Measurements from ENCODE around the gene C6orf163.

C6orf163 gene

DNA sequence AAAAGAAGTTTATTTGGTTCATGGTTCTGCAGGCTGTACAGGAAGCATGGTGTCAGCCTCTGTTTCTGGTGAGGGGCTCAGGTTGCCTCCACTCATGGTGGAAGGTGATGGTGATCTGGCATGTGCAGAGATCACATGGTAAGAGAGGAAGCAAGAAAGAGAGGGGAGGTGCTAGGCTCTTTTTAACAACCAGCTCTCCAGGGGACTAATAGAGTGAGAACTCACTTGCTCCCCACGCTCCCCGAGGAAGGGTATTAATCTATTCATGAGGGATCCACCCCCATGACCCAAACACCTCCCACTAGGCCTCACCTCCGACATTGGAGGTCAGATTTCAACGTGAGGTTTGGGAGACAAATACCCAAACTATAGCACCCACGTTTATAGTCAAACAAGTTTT is 11.6 kb upstream of the C6orf163 start:
- H3K9ac ChIP-seq (ENCODE audit: low read length in 2 of 2) = no peak overlapping the region
- H3K9me3 ChIP-seq (ENCODE audit: control insufficient read depth in 2 of 2, low read length in 2 of 2) = no peaks in the 10 kb centered on the region
- no peak overlapping the region for H3K27ac ChIP-seq (ENCODE audit: low read length)
- no peaks in the 10 kb centered on the region for H3K27me3 ChIP-seq (ENCODE audit: control insufficient read depth in 1 of 2, insufficient read depth in 2 of 2, low read length in 2 of 2)
- H3K4me1 ChIP-seq (ENCODE audit: control insufficient read depth, insufficient read depth, low read length) = no peaks in the 10 kb centered on the region
- H3K4me3 ChIP-seq (ENCODE audit: low read length in 2 of 2) = no peak overlapping the region
- H3K36me3 ChIP-seq (ENCODE audit: control insufficient read depth in 2 of 2, insufficient read depth in 2 of 2, low read length in 2 of 2) = no peaks in the 10 kb centered on the region

- no peaks in the 10 kb centered on the region for H3K9me3 ChIP-seq (ENCODE audit: control insufficient read depth in 2 of 2, low read length in 2 of 2)
- H3K27ac ChIP-seq (ENCODE audit: low read length) = no peak overlapping the region
- H3K27me3 ChIP-seq (ENCODE audit: control insufficient read depth in 1 of 2, insufficient read depth in 2 of 2, low read length in 2 of 2) = no peaks in the 10 kb centered on the region
- H3K9ac ChIP-seq (ENCODE audit: low read length in 2 of 2) = no peak overlapping the region
- H3K4me3 ChIP-seq (ENCODE audit: low read length in 2 of 2) = no peak overlapping the region
- no peaks in the 10 kb centered on the region for H3K4me1 ChIP-seq (ENCODE audit: control insufficient read depth, insufficient read depth, low read length)
- no peaks in the 10 kb centered on the region for H3K36me3 ChIP-seq (ENCODE audit: control insufficient read depth in 2 of 2, insufficient read depth in 2 of 2, low read length in 2 of 2)
Observed at GRCh38 chr6:87333591-87334181, 10.9 kb upstream of the C6orf163 start.

GRCh38 chr6:87334683-87335082 is 9.9 kb upstream of the C6orf163 start:
- no peak overlapping the region for H3K9ac ChIP-seq (ENCODE audit: low read length in 2 of 2)
- H3K9me3 ChIP-seq (ENCODE audit: control insufficient read depth in 2 of 2, low read length in 2 of 2) = no peaks in the 10 kb centered on the region
- H3K4me3 ChIP-seq (ENCODE audit: low read length in 2 of 2) = no peak overlapping the region
- no peak overlapping the region for H3K27ac ChIP-seq (ENCODE audit: low read length)
- H3K36me3 ChIP-seq (ENCODE audit: control insufficient read depth in 2 of 2, insufficient read depth in 2 of 2, low read length in 2 of 2) = no peaks in the 10 kb centered on the region
- H3K4me1 ChIP-seq (ENCODE audit: control insufficient read depth, insufficient read depth, low read length) = no peaks in the 10 kb centered on the region
- no peaks in the 10 kb centered on the region for H3K27me3 ChIP-seq (ENCODE audit: control insufficient read depth in 1 of 2, insufficient read depth in 2 of 2, low read length in 2 of 2)

DNA sequence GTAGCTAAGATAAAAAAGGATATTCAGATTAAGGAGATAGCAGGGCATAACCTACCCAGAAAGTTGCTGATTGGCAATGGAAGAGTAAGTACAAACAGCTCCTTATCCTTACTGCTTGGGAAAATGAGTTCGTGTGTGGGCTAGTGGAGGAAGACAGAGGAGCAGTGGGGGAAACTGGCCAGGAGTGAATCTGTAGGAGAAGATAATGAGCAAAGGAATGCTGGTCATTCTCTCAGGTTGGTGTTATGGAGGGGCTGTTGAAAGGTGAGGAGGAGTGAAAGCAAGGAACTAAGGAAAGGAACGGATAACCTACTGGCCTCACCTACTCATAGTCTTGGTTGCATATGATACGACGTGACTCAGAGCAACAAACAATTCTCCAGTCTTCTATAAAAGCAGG is 8.2 kb upstream of the C6orf163 start:
- H3K27ac ChIP-seq (ENCODE audit: low read length) = no peak overlapping the region
- H3K9me3 ChIP-seq (ENCODE audit: control insufficient read depth in 2 of 2, low read length in 2 of 2) = no peaks in the 10 kb centered on the region
- H3K27me3 ChIP-seq (ENCODE audit: control insufficient read depth in 1 of 2, insufficient read depth in 2 of 2, low read length in 2 of 2) = no peaks in the 10 kb centered on the region
- H3K4me1 ChIP-seq (ENCODE audit: control insufficient read depth, insufficient read depth, low read length) = no peaks in the 10 kb centered on the region
- no peak overlapping the region for H3K4me3 ChIP-seq (ENCODE audit: low read length in 2 of 2)
- H3K9ac ChIP-seq (ENCODE audit: low read length in 2 of 2) = no peak overlapping the region
- H3K36me3 ChIP-seq (ENCODE audit: control insufficient read depth in 2 of 2, insufficient read depth in 2 of 2, low read length in 2 of 2) = no peaks in the 10 kb centered on the region

GRCh38 chr6:87340230-87340629 is 4.4 kb upstream of the C6orf163 start:
- no peak overlapping the region for H3K4me3 ChIP-seq (ENCODE audit: low read length in 2 of 2)
- H3K4me1 ChIP-seq (ENCODE audit: control insufficient read depth, insufficient read depth, low read length) = no peaks in the 10 kb centered on the region
- H3K36me3 ChIP-seq (ENCODE audit: control insufficient read depth in 2 of 2, insufficient read depth in 2 of 2, low read length in 2 of 2) = no peaks in the 10 kb centered on the region
- H3K27ac ChIP-seq (ENCODE audit: low read length) = no peak overlapping the region
- H3K9me3 ChIP-seq (ENCODE audit: control insufficient read depth in 2 of 2, low read length in 2 of 2) = no peaks in the 10 kb centered on the region
- H3K27me3 ChIP-seq (ENCODE audit: control insufficient read depth in 1 of 2, insufficient read depth in 2 of 2, low read length in 2 of 2) = no peaks in the 10 kb centered on the region
- H3K9ac ChIP-seq (ENCODE audit: low read length in 2 of 2) = no peak overlapping the region

GRCh38 chr6:87341158-87341557 is 3.5 kb upstream of the C6orf163 start:
- H3K9ac ChIP-seq (ENCODE audit: low read length in 2 of 2) = no peak overlapping the region
- H3K4me3 ChIP-seq (ENCODE audit: low read length in 2 of 2) = no peak overlapping the region
- no peaks in the 10 kb centered on the region for H3K4me1 ChIP-seq (ENCODE audit: control insufficient read depth, insufficient read depth, low read length)
- H3K27me3 ChIP-seq (ENCODE audit: control insufficient read depth in 1 of 2, insufficient read depth in 2 of 2, low read length in 2 of 2) = no peaks in the 10 kb centered on the region
- no peaks in the 10 kb centered on the region for H3K36me3 ChIP-seq (ENCODE audit: control insufficient read depth in 2 of 2, insufficient read depth in 2 of 2, low read length in 2 of 2)
- H3K27ac ChIP-seq (ENCODE audit: low read length) = no peak overlapping the region
- H3K9me3 ChIP-seq (ENCODE audit: control insufficient read depth in 2 of 2, low read length in 2 of 2) = no peaks in the 10 kb centered on the region

DNA sequence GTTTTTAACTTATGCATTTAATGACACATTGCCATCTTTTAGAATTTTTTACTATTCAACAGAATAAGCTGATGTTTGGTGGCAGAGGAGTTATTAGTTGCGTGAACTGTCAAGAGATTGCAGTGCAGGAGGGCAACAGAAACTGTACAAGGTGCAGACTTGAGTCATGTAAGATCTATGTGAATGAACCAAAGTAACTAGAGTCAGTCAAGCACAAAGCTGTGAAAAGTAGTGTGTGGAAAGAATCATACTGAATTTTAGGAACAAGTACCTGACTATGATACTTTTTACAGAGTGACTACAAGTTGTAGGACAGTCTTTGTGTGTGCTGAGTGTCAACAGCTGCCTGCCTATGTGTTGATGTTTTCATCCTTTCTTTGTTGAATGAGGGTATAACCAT is 2.7 kb upstream of the C6orf163 start:
- no peak overlapping the region for H3K9ac ChIP-seq (ENCODE audit: low read length in 2 of 2)
- no peak overlapping the region for H3K4me3 ChIP-seq (ENCODE audit: low read length in 2 of 2)
- H3K36me3 ChIP-seq (ENCODE audit: control insufficient read depth in 2 of 2, insufficient read depth in 2 of 2, low read length in 2 of 2) = no peaks in the 10 kb centered on the region
- no peak overlapping the region for H3K27ac ChIP-seq (ENCODE audit: low read length)
- H3K9me3 ChIP-seq (ENCODE audit: control insufficient read depth in 2 of 2, low read length in 2 of 2) = no peaks in the 10 kb centered on the region
- no peaks in the 10 kb centered on the region for H3K27me3 ChIP-seq (ENCODE audit: control insufficient read depth in 1 of 2, insufficient read depth in 2 of 2, low read length in 2 of 2)
- no peaks in the 10 kb centered on the region for H3K4me1 ChIP-seq (ENCODE audit: control insufficient read depth, insufficient read depth, low read length)

DNA sequence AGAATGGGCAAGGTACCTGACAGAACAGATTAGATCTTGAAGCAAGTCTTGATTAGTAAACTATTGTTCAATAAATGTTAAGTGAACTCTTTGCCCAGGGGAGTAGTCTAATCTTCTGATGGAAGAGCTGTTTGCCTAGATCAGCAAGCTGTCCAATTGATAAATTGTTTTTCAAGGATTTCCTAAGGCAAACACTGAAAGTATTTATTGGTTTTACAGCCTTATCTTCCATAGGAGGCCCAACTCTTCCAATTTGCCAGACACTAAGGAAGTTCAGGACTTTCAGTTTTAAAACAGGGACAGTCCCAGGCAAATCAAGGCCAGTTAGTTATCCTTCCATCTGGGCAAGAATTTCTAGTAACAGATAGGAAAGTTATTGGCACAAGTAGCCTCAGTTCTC is 1.8 kb upstream of the C6orf163 start:
- no peaks in the 10 kb centered on the region for H3K27me3 ChIP-seq (ENCODE audit: control insufficient read depth in 1 of 2, insufficient read depth in 2 of 2, low read length in 2 of 2)
- no peak overlapping the region for H3K27ac ChIP-seq (ENCODE audit: low read length)
- no peak overlapping the region for H3K9ac ChIP-seq (ENCODE audit: low read length in 2 of 2)
- H3K9me3 ChIP-seq (ENCODE audit: control insufficient read depth in 2 of 2, low read length in 2 of 2) = no peaks in the 10 kb centered on the region
- H3K4me1 ChIP-seq (ENCODE audit: control insufficient read depth, insufficient read depth, low read length) = no peaks in the 10 kb centered on the region
- H3K4me3 ChIP-seq (ENCODE audit: low read length in 2 of 2) = no peak overlapping the region
- H3K36me3 ChIP-seq (ENCODE audit: control insufficient read depth in 2 of 2, insufficient read depth in 2 of 2, low read length in 2 of 2) = no peaks in the 10 kb centered on the region

DNA sequence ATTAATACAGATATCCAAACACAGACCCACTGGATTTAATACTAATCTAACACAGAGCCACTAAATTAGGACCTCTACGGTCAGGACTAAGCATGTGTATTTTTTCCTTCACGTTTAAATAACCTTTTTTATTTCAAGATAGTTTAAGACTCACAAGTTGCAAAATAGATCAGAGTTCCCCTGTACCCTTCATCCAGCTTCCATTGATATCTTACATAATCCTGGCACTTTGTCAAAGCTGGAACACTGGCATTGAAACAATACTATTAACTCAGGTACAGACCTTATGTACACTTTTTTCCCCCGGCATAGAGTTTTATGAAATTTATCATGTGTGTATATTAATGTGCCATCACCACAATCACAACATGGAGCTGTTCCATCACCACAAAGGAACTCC is 2.1 kb downstream of the C6orf163 start:
- no peak overlapping the region for H3K9ac ChIP-seq (ENCODE audit: low read length in 2 of 2)
- no peaks in the 10 kb centered on the region for H3K27me3 ChIP-seq (ENCODE audit: control insufficient read depth in 1 of 2, insufficient read depth in 2 of 2, low read length in 2 of 2)
- H3K4me1 ChIP-seq (ENCODE audit: control insufficient read depth, insufficient read depth, low read length) = no peaks in the 10 kb centered on the region
- no peaks in the 10 kb centered on the region for H3K9me3 ChIP-seq (ENCODE audit: control insufficient read depth in 2 of 2, low read length in 2 of 2)
- H3K36me3 ChIP-seq (ENCODE audit: control insufficient read depth in 2 of 2, insufficient read depth in 2 of 2, low read length in 2 of 2) = no peaks in the 10 kb centered on the region
- H3K27ac ChIP-seq (ENCODE audit: low read length) = no peak overlapping the region
- H3K4me3 ChIP-seq (ENCODE audit: low read length in 2 of 2) = no peak overlapping the region

GRCh38 chr6:87349896-87350295 is 5.3 kb downstream of the C6orf163 start:
- Histone ChIP-seq H3K9ac (ENCODE audit: low read length in 2 of 2) (no peak overlapping the region), H3K4me3 (ENCODE audit: low read length in 2 of 2) (no peak overlapping the region), H3K36me3 (ENCODE audit: control insufficient read depth in 2 of 2, insufficient read depth in 2 of 2, low read length in 2 of 2) (no peaks in the 10 kb centered on the region), H3K27me3 (ENCODE audit: control insufficient read depth in 1 of 2, insufficient read depth in 2 of 2, low read length in 2 of 2) (no peaks in the 10 kb centered on the region), H3K27ac (ENCODE audit: low read length) (no peak overlapping the region), H3K9me3 (ENCODE audit: control insufficient read depth in 2 of 2, low read length in 2 of 2) (no peaks in the 10 kb centered on the region), H3K4me1 (ENCODE audit: control insufficient read depth, insufficient read depth, low read length) (no peaks in the 10 kb centered on the region)

- Histone ChIP-seq H3K27ac (ENCODE audit: low read length) (no peak overlapping the region), H3K27me3 (ENCODE audit: control insufficient read depth in 1 of 2, insufficient read depth in 2 of 2, low read length in 2 of 2) (no peaks in the 10 kb centered on the region), H3K36me3 (ENCODE audit: control insufficient read depth in 2 of 2, insufficient read depth in 2 of 2, low read length in 2 of 2) (no peaks in the 10 kb centered on the region), H3K9ac (ENCODE audit: low read length in 2 of 2) (no peak overlapping the region), H3K4me3 (ENCODE audit: low read length in 2 of 2) (no peak overlapping the region), H3K4me1 (ENCODE audit: control insufficient read depth, insufficient read depth, low read length) (no peaks in the 10 kb centered on the region), H3K9me3 (ENCODE audit: control insufficient read depth in 2 of 2, low read length in 2 of 2) (no peaks in the 10 kb centered on the region)
Observed at GRCh38 chr6:87350516-87350915, 5.9 kb downstream of the C6orf163 start.

All from stomach smooth muscle (tissue), 2 donors.